Erythroblast (primary cell): ENCODE measurements around the gene FETUB.
A peak's percentile ranks its signal among the peaks of the same experiment; 100 is the strongest.

Source experiments
- DNase-seq, 2 experiments: peaks; one replicate each; lab custom pipeline; 2025; lab: John Stamatoyannopoulos, UW
- GATA1 ChIP-seq: IDR thresholded peaks from 2 replicates; pipeline ENCODE4 v1.6.1; 2011; ENCODE audit warnings: low read depth, mild to moderate bottlenecking, control low read depth, low read length, moderate library complexity
- POLR2A ChIP-seq: IDR thresholded peaks from 2 replicates; pipeline ENCODE4 v1.6.1; 2011; ENCODE audit warnings: mild to moderate bottlenecking, low read length

FETUB gene

DNA sequence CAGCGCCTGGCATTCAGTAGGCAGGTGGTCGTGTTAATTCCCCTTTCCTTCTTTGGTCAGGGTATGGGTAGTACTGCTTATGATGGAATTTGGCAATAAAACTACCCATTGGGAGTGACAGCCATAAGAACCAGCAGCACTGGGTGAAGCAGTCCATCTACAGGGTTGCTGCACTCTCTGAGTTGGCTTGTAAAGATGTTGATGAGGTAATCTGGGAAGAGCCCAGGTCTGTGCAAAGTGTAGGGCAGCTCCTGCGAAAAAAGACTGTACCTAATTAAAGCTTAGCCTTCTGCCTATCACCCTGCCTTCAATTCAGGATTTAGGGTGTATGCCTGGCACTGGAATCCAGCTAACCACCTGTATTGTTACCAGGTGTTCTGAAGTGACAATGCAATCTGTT, 4.7 kb upstream of the FETUB start:
- TF ChIP-seq GATA1: no peak
- TF ChIP-seq POLR2A: no peak
- no peak for DNase-seq

DNA sequence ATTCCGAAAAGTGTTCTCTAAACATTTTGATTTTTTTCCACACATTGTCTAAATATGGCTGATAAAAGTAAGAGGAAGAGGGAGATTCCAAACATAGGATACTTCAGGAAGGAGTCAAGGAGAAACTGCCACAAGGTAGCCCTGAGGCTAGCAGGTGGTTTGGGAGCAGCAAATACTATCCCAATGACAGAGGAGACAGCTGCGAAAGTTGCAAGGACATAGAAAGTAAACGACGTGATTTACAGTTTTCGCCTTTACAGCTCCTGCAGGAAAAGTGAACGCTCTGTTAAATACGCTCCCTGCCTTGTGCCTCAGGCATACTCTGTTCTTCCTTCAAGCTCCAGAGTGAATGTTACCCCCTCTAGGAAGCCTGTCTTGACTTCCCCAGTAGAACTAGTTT, 3.7 kb upstream of the FETUB start:
- DNase-seq: no peak
- no peak for TF ChIP-seq GATA1

DNA sequence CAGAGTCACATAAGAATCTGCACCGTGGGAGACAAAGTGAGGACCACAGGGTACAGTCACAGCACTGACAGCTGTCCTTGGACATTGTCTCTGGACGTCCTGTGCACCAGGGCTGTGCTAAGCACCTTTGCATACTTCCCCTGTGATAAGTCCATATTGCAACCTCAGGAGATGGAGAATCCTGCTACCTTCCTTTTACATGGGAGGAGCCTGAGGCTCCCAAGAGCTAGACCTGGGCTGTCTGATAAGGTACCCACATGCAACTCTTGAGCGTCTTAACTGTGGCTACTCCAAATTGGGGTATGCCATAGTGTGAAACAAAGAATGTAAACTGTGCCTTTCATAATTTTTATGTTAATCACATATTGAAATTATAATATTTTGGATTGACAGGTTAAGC, 2.5 kb upstream of the FETUB start:
- TF ChIP-seq GATA1: no peak
- TF ChIP-seq POLR2A: no peak
- peak in 1 of 2 experiments; percentile 15 for DNase-seq

GRCh38 chr3:186638259-186638658, 1.9 kb upstream of the FETUB start:
- DNase-seq: no peak
- no peak for TF ChIP-seq GATA1
- no peak for TF ChIP-seq POLR2A

GRCh38 chr3:186640473-186640818, 247 bp downstream of the FETUB start:
- TF ChIP-seq POLR2A (no peak), GATA1 (no peak)
- no peak for DNase-seq

DNA sequence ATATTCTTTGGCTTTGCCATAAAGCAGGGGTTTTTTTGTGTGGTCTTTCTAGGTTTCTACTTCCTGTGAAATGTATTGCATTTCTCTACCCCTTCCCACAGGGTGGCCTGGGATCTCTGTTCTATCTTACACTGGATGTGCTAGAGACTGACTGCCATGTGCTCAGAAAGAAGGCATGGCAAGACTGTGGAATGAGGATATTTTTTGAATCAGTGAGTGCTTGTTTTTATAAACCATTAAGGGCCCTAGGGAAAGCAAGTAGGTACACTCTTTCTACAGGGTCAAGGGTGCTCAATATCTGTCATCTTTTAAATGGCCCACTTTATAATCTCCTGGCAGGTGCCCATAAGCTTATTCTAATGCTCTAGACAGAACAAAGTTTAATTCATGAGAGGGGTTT, 730 bp downstream of the FETUB start:
- no peak for DNase-seq
- no peak for TF ChIP-seq POLR2A
- no peak for TF ChIP-seq GATA1

DNA sequence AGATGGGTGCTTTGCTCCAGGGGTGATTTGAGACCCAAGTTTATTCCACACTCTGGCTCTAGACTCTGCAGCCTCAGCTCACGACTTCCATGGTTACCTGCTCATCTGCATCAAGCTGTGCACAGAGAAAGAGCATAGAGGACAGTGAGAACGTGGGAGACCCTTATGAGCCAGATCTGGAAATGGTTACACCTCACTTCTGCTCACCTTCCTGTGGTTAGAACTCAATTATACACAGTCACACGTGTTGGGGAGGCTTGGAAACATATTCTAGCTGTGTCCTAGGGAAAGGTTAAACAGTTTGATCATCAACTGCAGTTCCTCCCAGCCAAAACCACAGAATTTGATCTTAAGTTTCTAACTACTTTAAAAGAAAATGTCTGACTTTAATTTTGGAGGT, 1.8 kb downstream of the FETUB start:
- DNase-seq: no peak
- TF ChIP-seq POLR2A: no peak
- no peak for TF ChIP-seq GATA1

DNA sequence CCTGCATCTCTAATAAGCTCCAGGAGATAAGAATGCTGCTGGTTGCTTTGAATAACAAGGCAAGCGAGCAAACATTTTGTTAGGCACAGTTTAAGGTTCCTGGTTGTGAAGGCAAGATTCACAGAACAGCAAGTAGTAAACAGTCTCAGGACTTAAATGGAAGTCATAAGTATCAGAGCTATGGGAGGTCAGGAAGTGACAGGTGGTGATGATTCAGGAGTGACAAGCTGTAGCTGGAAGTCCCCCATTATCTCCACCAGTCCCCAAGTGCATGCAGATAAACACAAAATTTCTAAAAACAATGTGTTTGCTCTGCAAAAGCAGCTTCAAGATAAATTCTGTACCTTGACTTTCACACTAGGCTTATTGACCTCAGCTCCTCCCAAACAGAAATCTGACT, 3.3 kb downstream of the FETUB start:
- peak; percentile 37 to 79 for DNase-seq
- no peak for TF ChIP-seq GATA1
- TF ChIP-seq POLR2A: no peak

GRCh38 chr3:186644683-186645082, 4.5 kb downstream of the FETUB start:
- no peak for DNase-seq
- no peak for TF ChIP-seq POLR2A
- no peak for TF ChIP-seq GATA1

DNA sequence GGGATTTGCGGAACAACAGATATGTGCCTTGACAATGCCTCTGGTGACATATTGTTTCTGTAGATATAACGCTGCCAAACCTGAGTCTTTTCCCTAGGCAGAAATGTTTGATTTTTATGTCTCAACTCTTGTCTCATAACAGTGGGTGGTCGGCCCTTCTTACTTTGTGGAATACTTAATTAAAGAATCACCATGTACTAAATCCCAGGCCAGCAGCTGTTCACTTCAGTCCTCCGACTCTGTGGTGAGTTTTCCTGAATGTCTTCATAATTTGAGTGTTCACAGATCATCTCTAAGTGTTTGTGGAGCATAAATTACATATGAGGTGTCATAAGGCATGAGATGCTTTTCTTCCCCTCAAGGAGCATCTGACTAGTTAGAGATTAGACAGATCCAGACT, 5.9 kb downstream of the FETUB start:
- no peak for DNase-seq
- TF ChIP-seq GATA1 (no peak), POLR2A (no peak)

GRCh38 chr3:186646841-186647240, 6.6 kb downstream of the FETUB start:
- TF ChIP-seq GATA1 (no peak), POLR2A (no peak)
- DNase-seq: no peak

DNA sequence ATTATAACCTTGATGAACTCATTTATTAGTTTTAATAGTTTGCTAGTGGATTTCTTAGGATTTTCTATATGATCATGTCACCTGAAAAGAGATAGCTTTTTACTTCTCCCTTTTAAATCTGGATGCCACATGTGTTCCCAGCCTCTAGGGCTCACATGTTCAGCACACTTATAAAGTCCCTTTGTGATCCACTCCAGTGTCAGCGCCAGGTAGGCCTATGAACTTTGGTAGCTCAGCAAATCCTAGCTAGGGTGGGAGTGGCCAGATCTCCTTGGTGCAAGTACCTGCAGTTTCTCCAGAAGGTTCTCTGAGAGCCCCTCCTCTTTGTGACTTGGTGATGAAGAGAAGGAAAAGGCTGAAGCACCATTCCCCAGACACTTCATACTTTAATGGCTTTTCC, 8.7 kb downstream of the FETUB start:
- no peak for DNase-seq
- TF ChIP-seq GATA1: no peak
- TF ChIP-seq POLR2A: no peak

GRCh38 chr3:186651678-186652215, 11.5 kb downstream of the FETUB start:
- TF ChIP-seq POLR2A (no peak), GATA1 (no peak)
- DNase-seq: no peak

- no peak for DNase-seq
- TF ChIP-seq GATA1: no peak
- no peak for TF ChIP-seq POLR2A
These were observed 13.0 kb downstream of the FETUB start for GRCh38 chr3:186653080-186653707.

DNA sequence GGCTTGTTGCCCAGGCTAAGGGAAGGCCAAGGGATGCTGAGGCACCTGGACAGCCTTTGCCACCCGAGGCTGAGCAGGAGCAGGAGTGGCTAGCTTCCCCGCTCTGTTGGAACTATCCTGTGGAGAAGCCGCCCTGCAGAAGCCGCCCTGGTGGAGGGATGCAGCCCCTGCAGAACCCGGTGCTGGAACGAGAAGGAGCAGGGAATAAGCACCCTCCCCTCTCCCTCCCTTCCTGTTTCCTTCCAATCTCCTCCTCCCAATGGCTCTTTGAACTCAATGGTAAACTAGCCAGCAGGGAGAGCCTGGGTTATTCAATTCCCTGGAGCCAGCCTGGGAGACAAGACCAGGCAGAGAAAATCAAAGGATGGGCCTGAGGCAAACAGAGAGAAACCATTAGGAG, 13.8 kb downstream of the FETUB start:
- no peak for DNase-seq
- TF ChIP-seq GATA1 (no peak), POLR2A (no peak)
